ENCODE data around the gene MYH2. TPM values are rescaled to one million over a fixed set of nuclear protein-coding genes. Genes with fewer than 3 reads are reported as not detected.
"Not testable (repeated sequence)": the region's sequence is repeated elsewhere in the genome, so short reads cannot be mapped to it uniquely, and the experiment has no call there.

The MYH2 gene
- total and polyA plus RNA-seq, 11 donors: 0.07 to 0.40 TPM; not detected in 9

GRCh38 chr17:10547351-10547750 lies 2.1 kb downstream of the MYH2 start:
- no peaks in the 10 kb centered on the region for H3K4me1 ChIP-seq
- DNase-seq (no peak), ATAC-seq (no peak)
- 77 to 84% (median 82%) methylated on average over 6 of the region's 6 CpGs for WGBS, 4 donors
- TF ChIP-seq CTCF (IDR thresholded peaks at IDR 0.05) (no peak), POLR2A (IDR thresholded peaks at IDR 0.05) (no peak)
- H3K4me3 ChIP-seq: no peak overlapping the region
- H3K27me3 ChIP-seq: no peaks in the 10 kb centered on the region
- H3K36me3 ChIP-seq: no peaks in the 10 kb centered on the region
- intact Hi-C loops (cut with DNase I): loop anchor here in 1 of 10 donors (10.0 kb wide), 1 partner anchor 63 kb away; no protein-coding TSS in a partner anchor
- H3K9me3 ChIP-seq: peaks cover 0 to 6% (median 0%) of the 10 kb centered on the region in 12 donors
- no peak overlapping the region for H3K27ac ChIP-seq

GRCh38 chr17:10543486-10543885 lies 6.0 kb downstream of the MYH2 start:
- H3K4me1 ChIP-seq, H3K27me3 ChIP-seq, H3K36me3 ChIP-seq, H3K27ac ChIP-seq, ATAC-seq, DNase-seq, H3K4me3 ChIP-seq: not testable (repeated sequence)
- peaks cover 0 to 26% (median 11%) of the 10 kb centered on the region in 12 donors for H3K9me3 ChIP-seq
- intact Hi-C loops (cut with DNase I): loop anchor here in 1 of 10 donors (10.0 kb wide), 1 partner anchor 59 kb away; no protein-coding TSS in a partner anchor
- 60 to 65% (median 62%) methylated on average over 5 of the region's 5 CpGs for WGBS, 4 donors

- H3K27ac ChIP-seq, H3K27me3 ChIP-seq, H3K4me1 ChIP-seq, H3K36me3 ChIP-seq, H3K4me3 ChIP-seq, DNase-seq, ATAC-seq: not testable (repeated sequence)
- H3K9me3 ChIP-seq: peaks cover 0 to 26% (median 11%) of the 10 kb centered on the region in 12 donors
- intact Hi-C loops (cut with DNase I): loop anchor here in 1 of 10 donors (10.0 kb wide), 1 partner anchor 56 kb away; no protein-coding TSS in a partner anchor
- WGBS, 4 donors: 90 to 93% (median 92%) methylated on average over 6 of the region's 6 CpGs
These were observed 8.3 kb downstream of the MYH2 start for GRCh38 chr17:10541179-10541578.

DNA sequence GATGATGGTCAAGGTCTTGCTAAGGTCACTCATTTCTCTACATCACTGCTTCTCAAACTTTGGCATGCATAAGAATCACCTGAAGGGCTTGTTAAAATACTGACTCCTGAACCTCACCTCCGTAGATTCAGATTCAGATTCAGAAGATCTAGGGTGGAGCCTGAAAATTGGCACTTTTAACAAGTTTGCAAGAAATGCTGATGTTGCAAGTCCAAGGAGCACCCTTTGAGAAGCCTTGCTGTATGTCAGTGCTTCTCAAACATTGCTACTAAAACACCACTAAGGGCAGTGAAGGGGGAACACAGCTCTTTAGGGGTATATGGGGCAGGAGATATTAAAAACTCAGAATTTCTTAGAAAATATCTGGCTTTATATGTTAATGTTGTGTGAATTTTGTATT lies 17.4 kb downstream of the MYH2 start:
- DNase-seq (no peak), ATAC-seq (no peak)
- no peak overlapping the region for H3K4me3 ChIP-seq
- H3K36me3 ChIP-seq: no peaks in the 10 kb centered on the region
- peaks cover 0 to 3% (median 0%) of the 10 kb centered on the region in 9 donors for H3K27me3 ChIP-seq
- TF ChIP-seq POLR2A (IDR thresholded peaks at IDR 0.05): no peak
- no peak for TF ChIP-seq CTCF (IDR thresholded peaks at IDR 0.05)
- 66 to 75% (median 70%) methylated on average over 1 of the region's 1 CpG for WGBS, 4 donors
- no peak overlapping the region for H3K27ac ChIP-seq
- no peaks in the 10 kb centered on the region for H3K4me1 ChIP-seq
- H3K9me3 ChIP-seq: no peaks in the 10 kb centered on the region
- intact Hi-C loops (cut with DNase I): no loop called here

DNA sequence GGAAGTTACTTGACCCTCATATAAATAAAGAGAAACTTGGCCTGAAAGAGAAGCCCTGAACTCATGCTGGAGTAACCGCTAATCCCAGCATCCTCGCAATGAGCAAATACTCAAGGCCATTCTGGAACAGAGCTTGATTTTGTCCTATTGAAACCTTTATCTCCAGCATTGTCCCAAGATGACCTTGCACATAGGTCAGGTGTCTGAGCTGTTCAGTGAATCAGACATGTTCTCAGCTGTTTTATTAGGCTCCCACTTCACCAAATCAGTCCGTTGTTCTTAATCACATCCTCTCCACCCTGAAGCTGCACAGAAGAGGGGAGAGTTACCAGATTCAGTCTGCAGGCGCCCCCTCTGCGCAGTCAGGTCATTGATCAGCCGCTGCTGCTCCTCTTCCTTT lies 22.0 kb downstream of the MYH2 start:
- WGBS, 4 donors: 79 to 85% (median 83%) methylated on average over 6 of the region's 6 CpGs

More for the DNA sequence above, 22.0 kb downstream of the MYH2 start:
- H3K9me3 ChIP-seq: peaks cover 0 to 5% (median 0%) of the 10 kb centered on the region in 12 donors
- H3K36me3 ChIP-seq: no peaks in the 10 kb centered on the region
- H3K4me1 ChIP-seq: no peaks in the 10 kb centered on the region
- H3K27me3 ChIP-seq: peaks cover 0 to 3% (median 0%) of the 10 kb centered on the region in 9 donors
- no peak for TF ChIP-seq CTCF (IDR thresholded peaks at IDR 0.05)
- TF ChIP-seq POLR2A (IDR thresholded peaks at IDR 0.05): no peak
- H3K4me3 ChIP-seq: no peak overlapping the region
- H3K27ac ChIP-seq: no peak overlapping the region
- intact Hi-C loops (cut with DNase I): no loop called here
- no peak for ATAC-seq
- DNase-seq: no peak
